Measurements from ENCODE around the gene SMIM41. TPM values are rescaled to one million over a fixed set of nuclear protein-coding genes. Genes with fewer than 3 reads are reported as not detected.

The SMIM41 gene
- total RNA-seq, 2 experiments from 2014 or later: not detected

GRCh38 chr12:52060498-52061177 is 18.9 kb upstream of the SMIM41 start:
- no TSS peak for BruUV-seq (replicated peaks)
- H3K9me3 ChIP-seq (ENCODE audit: low read length): no peaks in the 10 kb centered on the region
- H4K20me1 ChIP-seq (ENCODE audit: insufficient read depth, low read length): no peaks in the 10 kb centered on the region
- DNase-seq (ENCODE audit: low spot score): no peak
- TF ChIP-seq CTCF (conservative IDR thresholded peaks at IDR 0.05; ENCODE audit: low read length) (no peak), EZH2phosphoT487 (IDR thresholded peaks at IDR 0.05; ENCODE audit: borderline replicate concordance, low read depth, low read length) (no peak)
- peaks cover 18% of the 10 kb centered on the region; the same call in 1 of the 2 replicates for H3K36me3 ChIP-seq (ENCODE audit: insufficient read depth, low read length)
- H3K4me3 ChIP-seq (ENCODE audit: low read depth, low read length, poor library complexity, severe bottlenecking): no peak overlapping the region
- no peaks in the 10 kb centered on the region for H3K9me2 ChIP-seq (ENCODE audit: insufficient read depth, low read length)
- ChIA-PET POLR2A (interaction anchor here (0.8 to 1.1 kb wide), 2 partner anchors 9 to 28 kb away, joined by 3 to 5 read pairs; partner anchors contain the start of gene ATG101), CTCF (ENCODE audit: unreplicated experiment) (interaction anchor here (0.5 to 0.6 kb wide), 3 partner anchors 15 to 1284 kb away, joined by 3 to 7 read pairs (median 3); no protein-coding TSS in a partner anchor)
- no peak overlapping the region for H2AFZ ChIP-seq (ENCODE audit: low read length)
- no peaks in the 10 kb centered on the region for H3K79me2 ChIP-seq (ENCODE audit: insufficient read depth, low read depth, low read length)
- H3K4me1 ChIP-seq (ENCODE audit: insufficient read depth, low read length, poor library complexity, severe bottlenecking): peaks cover 19% of the 10 kb centered on the region
- intact Hi-C loops (cut with micrococcal nuclease; ENCODE audit: unreplicated experiment): no loop called here
- H3K4me2 ChIP-seq (ENCODE audit: low read length): no peak overlapping the region; the same call in 1 of the 2 replicates
- H3K27ac ChIP-seq (ENCODE audit: low read depth, low read length, poor library complexity, severe bottlenecking): peak overlapping the region; percentile 44

- CTCF ChIA-PET (ENCODE audit: unreplicated experiment): interaction anchor here (0.5 to 0.6 kb wide), 2 partner anchors 62 to 1283 kb away, joined by 3 to 7 read pairs; no protein-coding TSS in a partner anchor
- Histone ChIP-seq H3K4me2 (ENCODE audit: low read length) (no peak overlapping the region), H3K36me3 (ENCODE audit: insufficient read depth, low read length) (peaks cover 18% of the 10 kb centered on the region; the same call in 1 of the 2 replicates), H4K20me1 (ENCODE audit: insufficient read depth, low read length) (no peaks in the 10 kb centered on the region), H3K4me1 (ENCODE audit: insufficient read depth, low read length, poor library complexity, severe bottlenecking) (peaks cover 19% of the 10 kb centered on the region), H3K27ac (ENCODE audit: low read depth, low read length, poor library complexity, severe bottlenecking) (no peak overlapping the region), H3K4me3 (ENCODE audit: low read depth, low read length, poor library complexity, severe bottlenecking) (no peak overlapping the region), H3K9me3 (ENCODE audit: low read length) (no peaks in the 10 kb centered on the region), H3K79me2 (ENCODE audit: insufficient read depth, low read depth, low read length) (no peaks in the 10 kb centered on the region), H3K9me2 (ENCODE audit: insufficient read depth, low read length) (no peaks in the 10 kb centered on the region), H2AFZ (ENCODE audit: low read length) (no peak overlapping the region)
- TF ChIP-seq EZH2phosphoT487 (IDR thresholded peaks at IDR 0.05; ENCODE audit: borderline replicate concordance, low read depth, low read length) (no peak), CTCF (conservative IDR thresholded peaks at IDR 0.05; ENCODE audit: low read length) (no peak)
- no TSS peak for BruUV-seq (replicated peaks)
- POLR2A ChIA-PET: interaction anchor here (1.0 to 1.1 kb wide), 2 partner anchors 10 to 29 kb away, joined by 3 to 5 read pairs; partner anchors contain the start of gene NR4A1
- DNase-seq (ENCODE audit: low spot score): no peak
- intact Hi-C loops (cut with micrococcal nuclease; ENCODE audit: unreplicated experiment): no loop called here
These were observed 17.9 kb upstream of the SMIM41 start for GRCh38 chr12:52061470-52062166.
